Aorta (tissue), 5 donors: ENCODE results near the gene ANGEL2. TPM values are rescaled to one million over a fixed set of nuclear protein-coding genes. Genes with fewer than 3 reads are reported as not detected.

Experiments
- ATAC-seq: fragments of 200-7000 bp; cut with Tn5 transposase; one replicate; pipeline ENCODE4 v1.9.1; 2022; ENCODE audit warnings: moderate library complexity; ENCODE audit not compliant: low FRiP score
- DNase-seq, 2 donors: peaks; one replicate each; pipeline ENCODE4 v3.0.0-alpha.2; 2020
- H3K27ac ChIP-seq, 2 donors: one replicate each; pipeline ENCODE4 v1.5.1; 2013; ENCODE audit warnings: low read length in 2 of 2, mild to moderate bottlenecking in 2 of 2, moderate library complexity in 2 of 2, control low read depth in 1 of 2, inconsistent platforms in 1 of 2, low read depth in 1 of 2
- H3K27me3 ChIP-seq, 2 donors: one replicate each; pipeline ENCODE4 v1.6.1; 2013; ENCODE audit warnings: control low read depth in 1 of 2, low read length in 1 of 2, mild to moderate bottlenecking in 1 of 2, moderate library complexity in 1 of 2; ENCODE audit not compliant: insufficient read depth in 2 of 2, control insufficient read depth in 1 of 2
- H3K36me3 ChIP-seq, 2 donors: one replicate each; pipeline ENCODE4 v1.6.1; 2013; ENCODE audit warnings: control low read depth in 1 of 2, low read length in 1 of 2, mild to moderate bottlenecking in 1 of 2; ENCODE audit not compliant: insufficient read depth in 2 of 2, control insufficient read depth in 1 of 2
- H3K4me1 ChIP-seq, 2 donors: one replicate each; pipeline ENCODE4 v1.6.1; 2013; ENCODE audit warnings: low read length in 2 of 2, control low read depth in 1 of 2, mild to moderate bottlenecking in 1 of 2, moderate library complexity in 1 of 2; ENCODE audit not compliant: insufficient read depth in 2 of 2, control insufficient read depth in 1 of 2
- H3K4me3 ChIP-seq, 2 donors: one replicate each; pipeline ENCODE4 v1.5.1; 2013; ENCODE audit warnings: low read length in 2 of 2, control low read depth in 1 of 2, mild to moderate bottlenecking in 1 of 2
- H3K9me3 ChIP-seq: one replicate; pipeline ENCODE4 v1.6.1; 2013; ENCODE audit warnings: mild to moderate bottlenecking, low read length; ENCODE audit not compliant: control insufficient read depth
- WGBS, 2 donors: extraction: QIAGEN DNeasy Blood & Tissue Kit; methylation state at CpG; one replicate each; pipeline ENCODE4 v1.1.7; 2013; 5-methylcytosine and 5-hydroxymethylcytosine counted together
- intact Hi-C, 2 donors: fragments of 100-400 bp; cut with DNase I; formaldehyde crosslinking; loops; one replicate each; pipeline versions ENCODE4 v1.14.2 to v1.15.0; 2022
- long read RNA-seq, 2 donors: library from polyadenylated mRNA; unstranded; transcript quantifications; one replicate each; pipeline ENCODE4 v2.0.0, GENCODE V29; 2020 to 2021
- polyA plus RNA-seq, 2 donors: library from polyadenylated mRNA; stranded (reverse); fragments of 200-250 nt; gene quantifications; one replicate each; pipeline ENCODE4 v1.2.3, GENCODE V29; 2013
- total RNA-seq, 2 donors: library from RNA; stranded (reverse); fragmentation: NEBNext Ultra II Directional; extraction: Animal tissue kit (Norgen Biotek cat#: 25700); gene quantifications; one replicate each; pipeline ENCODE4 v1.2.1, GENCODE V29; 2021
- donor health status: healthy with polysubstance abuse.
- donor health status: Bipolar disorder and iron deficiency.
- donor health status: DM: no; HTN: no; CAD: no.
- donor health status: DM: no; HTN: no; CAD: no.
- donor health status: DM: yes; HTN: yes; CAD: no.

ANGEL2 gene, protein sequence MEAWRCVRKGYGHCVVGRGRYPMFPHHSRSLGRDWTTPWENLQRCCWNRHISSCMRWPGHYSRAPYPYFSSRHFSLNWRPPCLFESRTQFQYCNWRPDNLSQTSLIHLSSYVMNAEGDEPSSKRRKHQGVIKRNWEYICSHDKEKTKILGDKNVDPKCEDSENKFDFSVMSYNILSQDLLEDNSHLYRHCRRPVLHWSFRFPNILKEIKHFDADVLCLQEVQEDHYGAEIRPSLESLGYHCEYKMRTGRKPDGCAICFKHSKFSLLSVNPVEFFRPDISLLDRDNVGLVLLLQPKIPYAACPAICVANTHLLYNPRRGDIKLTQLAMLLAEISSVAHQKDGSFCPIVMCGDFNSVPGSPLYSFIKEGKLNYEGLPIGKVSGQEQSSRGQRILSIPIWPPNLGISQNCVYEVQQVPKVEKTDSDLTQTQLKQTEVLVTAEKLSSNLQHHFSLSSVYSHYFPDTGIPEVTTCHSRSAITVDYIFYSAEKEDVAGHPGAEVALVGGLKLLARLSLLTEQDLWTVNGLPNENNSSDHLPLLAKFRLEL
- 10 to 100 TPM; 33.5 to 40.4 TPM for total RNA-seq
- 10 to 100 TPM; 10.6 to 24.7 TPM for polyA plus RNA-seq
- long read RNA-seq, donor 1, partial matches to known transcripts, result 7 of 20 reads
- long read RNA-seq, donor 1, other reads (novel, unspliced or antisense), result 12 of 20 reads
- long read RNA-seq, donor 2, partial matches to known transcripts, result 1 of 9 reads
- long read RNA-seq, donor 2, other reads (novel, unspliced or antisense), result 8 of 9 reads

GRCh38 chr1:213015099-213016050 lies at the start of gene ANGEL2:
Gene ANGEL2, minus strand, starts transcription at chr1:213015867. Its CDS starts 196 bp downstream, at chr1:213015671.
- peak; percentile 99 for ATAC-seq
- no peaks in the 10 kb centered on the region for H3K9me3 ChIP-seq
- DNase-seq, result peak; percentile 98
- intact Hi-C loops, result loop anchor here in 1 of 2 donors (5.0 kb wide), 1 partner anchor 37 kb away; the partner anchor contains the start of gene RPS6KC1
- H3K4me3 ChIP-seq, result peak within 1 kb of the TSS; percentile 58 to 74
- H3K27me3 ChIP-seq, result no peaks in the 10 kb centered on the region
- H3K27ac ChIP-seq, result peak within 1 kb of the TSS in 1 of 2 donors; percentile 74
- 0 to 1% methylated on average over 52 to 66 of the region's 66 CpGs for WGBS, 2 donors
- no peaks in the 10 kb centered on the region for H3K36me3 ChIP-seq
- peaks cover 0 to 2% of the 10 kb centered on the region in 2 donors for H3K4me1 ChIP-seq

DNA sequence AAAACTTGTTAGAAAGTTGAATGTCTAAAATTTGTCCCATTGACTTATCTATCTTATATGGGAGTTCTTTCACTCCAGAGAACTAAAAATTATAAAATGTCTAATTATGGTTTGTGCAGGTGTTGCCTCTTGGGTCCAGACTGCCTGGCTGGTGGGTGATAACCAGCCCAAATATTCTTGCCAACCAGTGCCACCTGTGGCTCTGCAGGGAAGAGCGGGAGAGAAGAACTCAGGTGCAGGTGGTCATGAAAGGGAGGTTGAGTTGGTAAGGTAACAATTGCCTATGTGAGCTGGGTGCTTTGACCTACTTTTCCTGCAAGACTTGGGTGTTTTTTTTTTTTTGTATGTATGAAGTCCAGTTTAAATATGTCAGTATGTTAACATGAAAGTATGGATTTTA lies 45.6 kb upstream of the ANGEL2 start:
- no peak for DNase-seq
- Histone ChIP-seq H3K36me3 (no peaks in the 10 kb centered on the region), H3K27ac (no peak overlapping the region), H3K27me3 (no peaks in the 10 kb centered on the region), H3K4me1 (peaks cover 0 to 4% of the 10 kb centered on the region in 2 donors), H3K4me3 (no peak overlapping the region), H3K9me3 (no peaks in the 10 kb centered on the region)
- WGBS, 2 donors, result 96 to 97% methylated on average over 1 of the region's 1 CpG
- no peak for ATAC-seq
- intact Hi-C loops, result no loop called here

- H3K27me3 ChIP-seq, result no peaks in the 10 kb centered on the region
- WGBS, 2 donors, result 100% methylated on average over 2 of the region's 2 CpGs
- no peaks in the 10 kb centered on the region for H3K36me3 ChIP-seq
- ATAC-seq (no peak), DNase-seq (no peak)
- H3K9me3 ChIP-seq, result no peaks in the 10 kb centered on the region
- no peak overlapping the region for H3K4me3 ChIP-seq
- H3K4me1 ChIP-seq, result peaks cover 0 to 4% of the 10 kb centered on the region in 2 donors
- intact Hi-C loops, result no loop called here
- no peak overlapping the region for H3K27ac ChIP-seq
Measured at GRCh38 chr1:213060836-213061235, 45.2 kb upstream of the ANGEL2 start.

- DNase-seq (no peak), ATAC-seq (no peak)
- Histone ChIP-seq H3K27ac (no peak overlapping the region), H3K4me3 (no peak overlapping the region), H3K9me3 (no peaks in the 10 kb centered on the region), H3K27me3 (no peaks in the 10 kb centered on the region), H3K4me1 (no peaks in the 10 kb centered on the region), H3K36me3 (no peaks in the 10 kb centered on the region)
- intact Hi-C loops, result no loop called here
- WGBS, 2 donors, result 84 to 86% methylated on average over 5 of the region's 5 CpGs
Measured at GRCh38 chr1:213057264-213058059, 41.8 kb upstream of the ANGEL2 start.

- no peaks in the 10 kb centered on the region for H3K9me3 ChIP-seq
- WGBS, 2 donors, result 88 to 90% methylated on average over 3 of the region's 3 CpGs
- no peaks in the 10 kb centered on the region for H3K4me1 ChIP-seq
- no peak overlapping the region for H3K27ac ChIP-seq
- H3K4me3 ChIP-seq, result no peak overlapping the region
- ATAC-seq (no peak), DNase-seq (no peak)
- no peaks in the 10 kb centered on the region for H3K27me3 ChIP-seq
- intact Hi-C loops, result no loop called here
- H3K36me3 ChIP-seq, result no peaks in the 10 kb centered on the region
Measured at GRCh38 chr1:213055767-213056166, 40.1 kb upstream of the ANGEL2 start.

- DNase-seq (no peak), ATAC-seq (no peak)
- Histone ChIP-seq H3K27ac (no peak overlapping the region), H3K4me3 (no peak overlapping the region), H3K4me1 (no peaks in the 10 kb centered on the region), H3K9me3 (no peaks in the 10 kb centered on the region), H3K36me3 (no peaks in the 10 kb centered on the region), H3K27me3 (no peaks in the 10 kb centered on the region)
- intact Hi-C loops, result loop anchor here in 1 of 2 donors (5.0 kb wide), 1 partner anchor 38 kb away; the partner anchor contains the start of gene ANGEL2
Measured at GRCh38 chr1:213054733-213055591, 39.3 kb upstream of the ANGEL2 start.

DNA sequence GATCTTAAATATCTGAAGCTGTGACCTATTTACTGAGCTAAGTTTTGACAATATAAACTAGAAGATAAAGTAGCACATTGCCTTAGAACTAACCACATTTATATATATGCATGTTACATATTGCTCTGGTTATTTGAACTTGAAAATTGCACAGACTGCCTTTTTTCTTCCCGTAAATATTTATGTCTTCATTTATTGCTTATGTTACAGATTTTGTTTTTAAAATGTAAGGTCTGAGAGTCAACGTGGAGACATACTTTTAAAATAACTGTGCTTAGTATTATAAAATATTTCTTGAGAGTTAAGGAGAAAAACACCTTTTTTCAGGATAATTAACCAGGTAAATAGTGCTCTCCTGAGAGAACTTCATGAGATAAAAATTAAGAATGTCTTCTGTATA lies 38.5 kb upstream of the ANGEL2 start:
- H3K36me3 ChIP-seq, result no peaks in the 10 kb centered on the region
- DNase-seq (no peak), ATAC-seq (no peak)
- H3K9me3 ChIP-seq, result no peaks in the 10 kb centered on the region
- H3K27me3 ChIP-seq, result no peaks in the 10 kb centered on the region
- 78 to 79% methylated on average over 2 of the region's 2 CpGs for WGBS, 2 donors
- H3K27ac ChIP-seq, result no peak overlapping the region
- intact Hi-C loops, result loop anchor here in 1 of 2 donors (5.0 kb wide), 1 partner anchor 37 kb away; the partner anchor contains the start of gene ANGEL2
- no peak overlapping the region for H3K4me3 ChIP-seq
- H3K4me1 ChIP-seq, result no peaks in the 10 kb centered on the region
